Right atrium auricular region (tissue), 2 donors: Measurements from ENCODE around the gene MALRD1. TPM values are rescaled to one million over a fixed set of nuclear protein-coding genes. Genes with fewer than 3 reads are reported as not detected.

Experiments used
- DNase-seq: peaks from one replicate; pipeline ENCODE4 v3.0.0-alpha.2; 2019; ENCODE audit warnings: low spot score
- H3K27ac ChIP-seq, 2 donors: fragments of 200-600 bp; sonication (generic); 1 replicate in 1 of 2; 2 replicates in 1 of 2; pipeline ENCODE4 v1.5.1; 2016 to 2019
- H3K27me3 ChIP-seq, 2 donors: fragments of 200-600 bp; sonication (generic); one replicate each; pipeline versions ENCODE4 v1.5.1 to v1.6.0; 2017 to 2019
- H3K36me3 ChIP-seq: fragments of 200-600 bp; sonication (generic); one replicate; pipeline ENCODE4 v1.5.1; 2016
- H3K4me1 ChIP-seq, 2 donors: fragments of 200-600 bp; sonication (generic); one replicate each; pipeline versions ENCODE4 v1.5.1 to v1.6.0; 2017 to 2019
- H3K4me3 ChIP-seq, 2 donors: fragments of 200-600 bp; sonication (generic); 1 replicate in 1 of 2; 2 replicates in 1 of 2; pipeline ENCODE4 v1.5.1; 2017 to 2019; ENCODE audit warnings: mild to moderate bottlenecking in 1 of 2, moderate library complexity in 1 of 2
- H3K9me3 ChIP-seq, 2 donors: fragments of 200-600 bp; sonication (generic); one replicate each; pipeline ENCODE4 v1.5.1; 2019
- total RNA-seq, 2 donors: library from RNA; depleted of rRNA; stranded (reverse); fragments of >200 nt; gene quantifications; one replicate each; pipeline ENCODE4 v1.1.0, GENCODE V29; 2016
- TF ChIP-seq, protein P1 (sequence below), 2 donors: fragments of 200-600 bp; sonication (generic); IDR thresholded peaks; one replicate each; pipeline ENCODE4 v1.5.1; 2019; ENCODE audit warnings: antibody characterized with exemption in 2 of 2

The MALRD1 gene
- total RNA-seq, 2 donors from 2014 or later: 0.71 to 1.3 TPM

DNA sequence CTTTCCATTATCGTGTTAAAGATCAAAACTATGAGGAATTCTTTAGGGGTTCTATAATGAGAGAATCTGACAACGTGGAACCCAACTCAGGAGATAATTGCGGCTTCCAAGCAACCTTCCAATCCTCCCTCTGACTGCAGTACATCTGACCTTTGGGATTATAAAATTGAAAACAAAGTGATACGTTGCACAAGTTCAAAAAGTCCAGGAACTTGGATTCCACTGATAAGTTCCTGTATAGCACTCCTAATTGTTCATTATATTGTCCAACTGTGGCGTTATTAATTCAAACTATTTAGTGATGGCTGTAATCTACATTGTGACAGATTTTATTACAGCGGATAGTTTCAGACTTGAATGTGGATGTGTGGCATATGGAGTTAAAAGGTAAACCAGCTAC is 15.4 kb downstream of the MALRD1 start:
- no peaks in the 10 kb centered on the region for H3K36me3 ChIP-seq
- DNase-seq: no peak
- no peaks in the 10 kb centered on the region for H3K4me1 ChIP-seq
- no peaks in the 10 kb centered on the region for H3K27me3 ChIP-seq
- no peaks in the 10 kb centered on the region for H3K9me3 ChIP-seq
- no peak overlapping the region for H3K27ac ChIP-seq
- no peak overlapping the region for H3K4me3 ChIP-seq
- TF ChIP-seq, protein P1, sequence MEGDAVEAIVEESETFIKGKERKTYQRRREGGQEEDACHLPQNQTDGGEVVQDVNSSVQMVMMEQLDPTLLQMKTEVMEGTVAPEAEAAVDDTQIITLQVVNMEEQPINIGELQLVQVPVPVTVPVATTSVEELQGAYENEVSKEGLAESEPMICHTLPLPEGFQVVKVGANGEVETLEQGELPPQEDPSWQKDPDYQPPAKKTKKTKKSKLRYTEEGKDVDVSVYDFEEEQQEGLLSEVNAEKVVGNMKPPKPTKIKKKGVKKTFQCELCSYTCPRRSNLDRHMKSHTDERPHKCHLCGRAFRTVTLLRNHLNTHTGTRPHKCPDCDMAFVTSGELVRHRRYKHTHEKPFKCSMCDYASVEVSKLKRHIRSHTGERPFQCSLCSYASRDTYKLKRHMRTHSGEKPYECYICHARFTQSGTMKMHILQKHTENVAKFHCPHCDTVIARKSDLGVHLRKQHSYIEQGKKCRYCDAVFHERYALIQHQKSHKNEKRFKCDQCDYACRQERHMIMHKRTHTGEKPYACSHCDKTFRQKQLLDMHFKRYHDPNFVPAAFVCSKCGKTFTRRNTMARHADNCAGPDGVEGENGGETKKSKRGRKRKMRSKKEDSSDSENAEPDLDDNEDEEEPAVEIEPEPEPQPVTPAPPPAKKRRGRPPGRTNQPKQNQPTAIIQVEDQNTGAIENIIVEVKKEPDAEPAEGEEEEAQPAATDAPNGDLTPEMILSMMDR (IDR thresholded peaks at IDR 0.05): no peak

DNA sequence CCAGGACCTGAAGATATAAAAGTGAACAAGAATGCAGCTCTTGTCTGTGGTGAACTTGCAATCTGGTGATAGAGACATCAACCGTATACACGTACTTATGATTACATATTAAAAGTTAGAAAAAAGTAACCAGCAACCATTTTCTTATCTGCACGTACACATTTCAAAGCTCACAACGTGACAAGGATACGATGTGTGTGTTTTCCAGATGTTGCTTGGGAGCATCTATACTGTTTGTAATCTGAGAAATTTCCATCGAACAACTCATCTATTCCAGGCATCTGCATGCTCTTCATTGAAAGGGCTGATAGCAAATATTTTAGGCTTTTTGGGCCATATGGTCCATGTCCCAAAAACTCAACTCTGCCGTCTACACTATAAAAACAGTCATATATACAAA is 23.3 kb downstream of the MALRD1 start:
- no peaks in the 10 kb centered on the region for H3K4me1 ChIP-seq
- no peak for DNase-seq
- no peaks in the 10 kb centered on the region for H3K36me3 ChIP-seq
- no peak overlapping the region for H3K4me3 ChIP-seq
- H3K27ac ChIP-seq: no peak overlapping the region
- TF ChIP-seq, protein P1 (IDR thresholded peaks at IDR 0.05): no peak
- H3K27me3 ChIP-seq: no peaks in the 10 kb centered on the region
- no peaks in the 10 kb centered on the region for H3K9me3 ChIP-seq

DNA sequence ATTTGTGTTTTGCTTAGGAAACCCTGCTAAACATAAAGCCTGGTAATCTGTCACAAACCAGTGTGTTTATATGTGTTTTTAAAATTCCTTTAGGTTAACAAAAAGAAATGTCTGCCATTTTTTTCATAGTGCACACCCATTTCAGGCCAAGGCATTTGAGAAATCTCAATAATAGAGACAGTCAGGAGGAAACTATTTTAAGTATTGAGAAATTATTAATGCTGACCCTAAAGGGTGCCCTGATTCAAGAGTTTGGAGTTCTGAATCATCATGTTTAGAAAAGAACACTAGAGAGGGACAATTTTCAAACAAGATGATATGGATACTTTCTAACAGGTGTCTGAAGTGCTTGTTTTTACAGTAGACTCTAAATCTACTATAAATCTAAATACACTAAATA is 28.7 kb downstream of the MALRD1 start:
- no peak for DNase-seq
- Histone ChIP-seq H3K27ac (no peak overlapping the region), H3K36me3 (no peaks in the 10 kb centered on the region), H3K27me3 (no peaks in the 10 kb centered on the region), H3K9me3 (peaks cover 0 to 10% of the 10 kb centered on the region in 2 donors), H3K4me1 (no peaks in the 10 kb centered on the region), H3K4me3 (no peak overlapping the region)
- TF ChIP-seq, protein P1 (IDR thresholded peaks at IDR 0.05): no peak

DNA sequence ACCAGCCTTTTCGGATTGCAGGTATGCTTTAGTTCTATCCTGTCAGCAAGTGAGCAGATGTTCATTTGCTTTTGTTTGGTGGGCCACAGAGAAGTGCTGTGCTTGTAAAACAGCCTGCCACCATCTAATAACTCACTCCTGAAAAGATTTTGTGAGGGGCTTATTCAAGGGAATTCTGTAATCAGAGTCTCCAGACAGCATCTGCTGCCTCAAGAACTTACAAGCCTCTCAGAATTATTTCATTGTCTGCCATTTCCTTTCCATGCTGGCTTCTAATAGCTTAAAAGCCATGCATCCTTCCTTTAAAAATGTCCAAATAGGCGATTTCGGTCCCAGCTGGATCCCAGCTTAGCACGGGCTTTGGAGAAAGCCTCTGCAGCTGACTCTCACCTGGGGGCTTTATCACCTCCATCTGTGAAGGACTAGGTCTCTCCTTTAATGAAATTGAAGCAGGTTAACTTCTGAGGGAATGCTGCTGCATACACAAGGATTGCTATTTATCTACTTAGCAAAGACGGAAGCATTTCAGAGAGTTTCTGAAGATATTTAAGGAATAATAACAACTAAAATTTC is 48.0 kb downstream of the MALRD1 start:
- H3K27ac ChIP-seq: no peak overlapping the region
- no peaks in the 10 kb centered on the region for H3K36me3 ChIP-seq
- TF ChIP-seq, protein P1 (IDR thresholded peaks at IDR 0.05): no peak
- H3K4me3 ChIP-seq: no peak overlapping the region
- no peak for DNase-seq
- H3K4me1 ChIP-seq: no peaks in the 10 kb centered on the region
- H3K9me3 ChIP-seq: no peaks in the 10 kb centered on the region
- no peaks in the 10 kb centered on the region for H3K27me3 ChIP-seq

DNA sequence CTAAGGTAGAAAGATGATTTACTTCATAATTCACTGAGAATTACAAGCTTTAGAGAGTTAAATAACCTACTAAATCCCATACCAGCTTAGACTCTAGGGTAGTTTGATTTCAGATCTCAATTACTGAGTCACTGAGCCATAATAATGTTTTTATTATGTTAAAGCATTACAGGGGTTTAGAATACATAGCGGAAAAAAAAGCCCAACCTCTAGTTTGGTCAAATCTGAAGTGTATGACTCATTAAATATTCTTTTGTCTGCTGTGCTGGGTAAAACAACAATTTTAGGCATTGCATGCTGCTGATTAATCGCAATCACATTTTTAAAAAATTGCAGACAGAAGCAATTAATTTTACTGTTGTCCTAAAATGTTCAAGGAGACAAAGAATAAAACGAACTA is 48.5 kb downstream of the MALRD1 start:
- Histone ChIP-seq H3K4me1 (no peaks in the 10 kb centered on the region), H3K4me3 (no peak overlapping the region), H3K27me3 (no peaks in the 10 kb centered on the region), H3K36me3 (no peaks in the 10 kb centered on the region), H3K9me3 (no peaks in the 10 kb centered on the region), H3K27ac (no peak overlapping the region)
- TF ChIP-seq, protein P1 (IDR thresholded peaks at IDR 0.05): no peak
- no peak for DNase-seq

DNA sequence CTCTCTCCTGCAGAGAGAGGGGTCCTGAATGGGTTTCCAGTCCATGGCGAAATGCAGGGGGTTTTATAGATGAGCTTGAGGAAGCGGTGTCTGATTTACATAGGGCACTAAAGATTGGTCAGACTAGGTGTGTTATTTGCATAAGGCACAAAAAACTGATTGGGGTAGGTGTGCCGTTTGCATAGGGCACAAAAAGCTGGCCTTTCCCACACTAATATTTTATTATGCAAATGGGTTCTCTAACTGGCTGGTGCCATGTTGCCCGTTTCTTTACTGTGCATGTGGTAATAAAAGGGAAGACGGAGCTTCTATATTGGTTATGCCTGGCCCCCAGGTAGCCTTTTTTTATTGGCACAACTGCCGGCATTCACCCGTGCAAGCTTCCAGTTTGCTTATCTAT is 50.2 kb downstream of the MALRD1 start:
- Histone ChIP-seq H3K27ac (no peak overlapping the region), H3K9me3 (no peaks in the 10 kb centered on the region), H3K4me1 (no peaks in the 10 kb centered on the region), H3K4me3 (no peak overlapping the region), H3K27me3 (no peaks in the 10 kb centered on the region), H3K36me3 (no peaks in the 10 kb centered on the region)
- no peak for DNase-seq
- TF ChIP-seq, protein P1 (IDR thresholded peaks at IDR 0.05): no peak
